Natural killer cell (primary cell): ENCODE measurements around the gene CDC42EP4. TPM values are rescaled to one million over a fixed set of nuclear protein-coding genes. Genes with fewer than 3 reads are reported as not detected.

Experiments
- ATAC-seq, 3 donors: fragments of 150-1000 bp in 2 of 3; fragments of 200-7000 bp in 1 of 3; cut with Tn5 transposase; 1 replicate in 1 of 3; 2 replicates in 2 of 3; pipeline ENCODE4 v1.10.0; 2021; ENCODE audit warnings: mild to moderate bottlenecking in 2 of 3, moderate library complexity in 2 of 3
- DNase-seq, 2 donors: peaks; one replicate each; pipeline versions ENCODE4 v3.0.0 to v3.0.0-alpha.2; 2013 to 2021; ENCODE audit warnings: mixed read lengths in 1 of 2
- H3K27ac ChIP-seq: one replicate; pipeline ENCODE4 v1.5.1; 2013; ENCODE audit warnings: mild to moderate bottlenecking, low read length
- H3K27me3 ChIP-seq: one replicate; pipeline ENCODE4 v1.6.1; 2013; ENCODE audit warnings: low read length; ENCODE audit not compliant: control insufficient read depth, insufficient read depth
- H3K36me3 ChIP-seq: one replicate; pipeline ENCODE4 v1.6.1; 2013; ENCODE audit warnings: low read length; ENCODE audit not compliant: control insufficient read depth, insufficient read depth
- H3K4me1 ChIP-seq: one replicate; pipeline ENCODE4 v1.6.1; 2013; ENCODE audit warnings: low read length; ENCODE audit not compliant: control insufficient read depth, insufficient read depth
- H3K4me3 ChIP-seq: one replicate; pipeline ENCODE4 v1.5.1; 2013; ENCODE audit warnings: low read length
- H3K9me3 ChIP-seq: one replicate; pipeline ENCODE4 v1.6.1; 2013; ENCODE audit warnings: low read length; ENCODE audit not compliant: control insufficient read depth, insufficient read depth
- H3K27ac Mint-ChIP-seq, 2 donors: one replicate each; pipeline ENCODE4 v1.8.0; 2022; ENCODE audit warnings: mild to moderate bottlenecking in 2 of 2, mixed read lengths in 2 of 2, moderate library complexity in 1 of 2
- H3K27me3 Mint-ChIP-seq, 2 donors: one replicate each; pipeline ENCODE4 v1.8.0; 2022; ENCODE audit warnings: low read depth in 2 of 2, mixed read lengths in 2 of 2
- H3K36me3 Mint-ChIP-seq: one replicate; pipeline ENCODE4 v1.8.0; 2022; ENCODE audit warnings: mixed read lengths
- H3K4me1 Mint-ChIP-seq, 2 donors: one replicate each; pipeline ENCODE4 v1.8.0; 2022; ENCODE audit warnings: mixed read lengths in 2 of 2
- H3K4me3 Mint-ChIP-seq: one replicate; pipeline ENCODE4 v1.8.0; 2022; ENCODE audit warnings: mild to moderate bottlenecking, moderate library complexity, mixed read lengths
- H3K9me3 Mint-ChIP-seq, 2 donors: one replicate each; pipeline ENCODE4 v1.8.0; 2022; ENCODE audit warnings: mixed read lengths in 2 of 2
- CTCF ChIP-seq: fragments of 200-600 bp; IDR thresholded peaks from one replicate; pipeline ENCODE4 v1.8.0; 2022; ENCODE audit warnings: antibody characterized with exemption
- WGBS: methylation state at CpG from one replicate; pipeline ENCODE4 v1.1.7; 2013; ENCODE audit warnings: missing lambda C conversion rate; ENCODE audit not compliant: insufficient coverage; 5-methylcytosine and 5-hydroxymethylcytosine counted together
- intact Hi-C: fragments of 100-400 bp; cut with micrococcal nuclease; formaldehyde crosslinking; loops from one replicate; pipeline ENCODE4 v1.14.2; 2022
- total RNA-seq, 4 donors: library from RNA; stranded (reverse); fragments of 120-200 nt in 1 of 4; gene quantifications; one replicate each; pipeline versions ENCODE4 v1.2.3 to v1.2.4, GENCODE V29; 2013 to 2022

The CDC42EP4 gene
- total RNA-seq, 3 donors from 2014 or later (not counting 1 experiment from before 2014, with no cell fraction given) = 2.5 to 9.6 (median 4.4) TPM

- H3K36me3 Mint-ChIP-seq = peaks cover 13% of the 10 kb centered on the region
- peak in 1 of 2 donors; percentile 18 for DNase-seq
- ATAC-seq = no peak
- intact Hi-C loops = no loop called here
- H3K27ac Mint-ChIP-seq = peak overlapping the region in 1 of 2 donors; percentile 35
- no peak overlapping the region for H3K4me3 ChIP-seq
- H3K27me3 Mint-ChIP-seq = no peaks in the 10 kb centered on the region
- 42% methylated on average over 6 of the region's 6 CpGs for WGBS
- H3K4me1 ChIP-seq = peaks cover 13% of the 10 kb centered on the region
- H3K9me3 ChIP-seq = no peaks in the 10 kb centered on the region
- no peaks in the 10 kb centered on the region for H3K27me3 ChIP-seq
- no peak for TF ChIP-seq CTCF
- peaks cover 19 to 36% of the 10 kb centered on the region in 2 donors for H3K4me1 Mint-ChIP-seq
- no peaks in the 10 kb centered on the region for H3K9me3 Mint-ChIP-seq
- H3K27ac ChIP-seq = no peak overlapping the region
- peaks cover 18% of the 10 kb centered on the region for H3K36me3 ChIP-seq
- no peak overlapping the region for H3K4me3 Mint-ChIP-seq
These were observed 74.1 kb downstream of the CDC42EP4 start for GRCh38 chr17:73237714-73238113.

DNA sequence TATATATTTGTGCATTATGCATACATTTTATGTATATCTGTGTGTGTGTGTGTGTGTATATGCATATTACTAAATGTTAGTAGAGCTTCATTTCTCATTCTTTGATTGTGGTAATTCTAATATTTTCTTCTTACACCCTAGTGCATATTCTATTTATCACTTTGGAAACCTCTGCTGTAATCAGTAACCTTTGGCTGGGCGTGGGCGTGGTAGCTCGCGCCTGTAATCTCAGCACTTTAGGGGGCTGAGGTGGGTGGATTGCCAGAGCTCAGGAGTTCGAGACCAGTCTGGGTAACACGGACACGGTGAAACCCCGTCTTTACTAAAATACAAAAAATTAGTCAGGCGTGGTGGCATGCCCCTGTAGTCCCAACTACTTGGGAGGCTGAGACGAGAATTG, 77.1 kb downstream of the CDC42EP4 start:
- Histone ChIP-seq H3K4me1 (peaks cover 25% of the 10 kb centered on the region), H3K36me3 (peaks cover 17% of the 10 kb centered on the region), H3K9me3 (no peaks in the 10 kb centered on the region), H3K27ac (no peak overlapping the region), H3K4me3 (no peak overlapping the region), H3K27me3 (no peaks in the 10 kb centered on the region)
- Mint-ChIP-seq H3K27me3 (no peaks in the 10 kb centered on the region), H3K4me1 (peaks cover 40 to 42% of the 10 kb centered on the region in 2 donors), H3K27ac (no peak overlapping the region), H3K4me3 (no peak overlapping the region), H3K9me3 (no peaks in the 10 kb centered on the region), H3K36me3 (peaks cover 13% of the 10 kb centered on the region)
- no peak for DNase-seq
- intact Hi-C loops = loop anchor here (5.0 kb wide), 1 partner anchor 137 kb away; no protein-coding TSS in a partner anchor
- 88% methylated on average over 10 of the region's 10 CpGs for WGBS
- no peak for ATAC-seq
- no peak for TF ChIP-seq CTCF

Other genes starting within 250 kb of the CDC42EP4 start
- 10 to 100 TPM; 32.6 to 44.9 (median 39.4) TPM for gene SLC39A11, start 219.3 kb downstream of the CDC42EP4 start, total RNA-seq
- gene SSTR2, start 147.0 kb downstream of the CDC42EP4 start, total RNA-seq = not detected
- gene COG1, start 118.9 kb downstream of the CDC42EP4 start, total RNA-seq = 10 to 100 TPM; 64.1 to 73.2 (median 68.3) TPM
- gene CPSF4L, start 50.1 kb downstream of the CDC42EP4 start, total RNA-seq = not detected